Fibroblast of lung (primary cell): Measurements from ENCODE around the gene CADM2. TPM values are rescaled to one million over a fixed set of nuclear protein-coding genes. Genes with fewer than 3 reads are reported as not detected.

Source experiments
- DNase-seq, 2 donors: peaks; one replicate each; pipeline versions ENCODE4 v3.0.0 to v3.0.0-alpha.2; 2010; ENCODE audit warnings: low read depth in 2 of 2
- H2AFZ ChIP-seq: 2 replicates; pipeline ENCODE4 v1.5.1; 2012; ENCODE audit warnings: low read length, control low read depth, inconsistent platforms
- H3K27ac ChIP-seq: 2 replicates; pipeline ENCODE4 v1.5.1; 2011; ENCODE audit warnings: low read length, control low read depth; ENCODE audit not compliant: insufficient read depth
- H3K27me3 ChIP-seq: 2 replicates; pipeline ENCODE4 v1.5.1; 2011; ENCODE audit warnings: mild to moderate bottlenecking, low read length; ENCODE audit not compliant: control insufficient read depth, insufficient read depth
- H3K36me3 ChIP-seq: 2 replicates; pipeline ENCODE4 v1.5.1; 2011; ENCODE audit warnings: low read length; ENCODE audit not compliant: control insufficient read depth, insufficient read depth
- H3K4me1 ChIP-seq: 2 replicates; pipeline ENCODE4 v1.5.1; 2011; ENCODE audit warnings: low read length; ENCODE audit not compliant: control insufficient read depth, insufficient read depth; ENCODE audit errors: extremely low read depth
- H3K4me2 ChIP-seq: 2 replicates; pipeline ENCODE4 v1.5.1; 2011; ENCODE audit warnings: low read length, control low read depth; ENCODE audit not compliant: insufficient read depth; ENCODE audit errors: extremely low read depth
- H3K4me3 ChIP-seq, 4 experiments: fragments of 200-600 bp in 1 of 4; sonication (generic) in 1 of 4; replicated peaks in 1 of 4; 2 replicates each; pipeline ENCODE4 v1.5.1; 2011 to 2016; ENCODE audit warnings: low read length in 4 of 4, low read depth in 3 of 4, mild to moderate bottlenecking in 3 of 4, control low read depth in 2 of 4, inconsistent platforms in 1 of 4, mixed read lengths in 1 of 4; ENCODE audit not compliant: insufficient read depth in 1 of 4; ENCODE audit errors: control extremely low read depth in 1 of 4
- H3K79me2 ChIP-seq: 2 replicates; pipeline ENCODE4 v1.5.1; 2012; ENCODE audit warnings: mild to moderate bottlenecking, low read length, inconsistent platforms; ENCODE audit not compliant: control insufficient read depth, insufficient read depth
- H3K9ac ChIP-seq: 2 replicates; pipeline ENCODE4 v1.5.1; 2011; ENCODE audit warnings: mild to moderate bottlenecking, low read length, control low read depth; ENCODE audit not compliant: insufficient read depth
- H3K9me3 ChIP-seq: 2 replicates; pipeline ENCODE4 v1.5.1; 2012; ENCODE audit warnings: low read depth, low read length; ENCODE audit not compliant: control insufficient read depth, insufficient read depth
- H4K20me1 ChIP-seq: 2 replicates; pipeline ENCODE4 v1.5.1; 2011; ENCODE audit warnings: low read length; ENCODE audit not compliant: control insufficient read depth, insufficient read depth; ENCODE audit errors: extremely low read depth
- EZH2 ChIP-seq: IDR thresholded peaks from 2 replicates; pipeline ENCODE4 v1.5.1; 2012; ENCODE audit warnings: low read length, control low read depth, mild to moderate bottlenecking; ENCODE audit errors: missing control alignments
- polyA plus RNA-seq, 2 donors: library from polyadenylated mRNA; depleted of rRNA in 1 of 2; stranded (reverse) in 1 of 2; unstranded in 1 of 2; fragments of >200 nt; gene quantifications; 2 replicates each; pipeline ENCODE4 v1.2.1, GENCODE V29; 2011 to 2012; ENCODE audit warnings: missing spikeins in 1 of 2
- total RNA-seq: library from RNA; depleted of rRNA; stranded (reverse); fragments of >200 nt; gene quantifications from 2 replicates; pipeline ENCODE4 v1.2.1, GENCODE V29; 2014
- TF ChIP-seq, protein P1 (sequence below), 2 donors: IDR thresholded peaks in 1 of 2; conservative IDR thresholded peaks in 1 of 2; 1 replicate in 1 of 2; 2 replicates in 1 of 2; pipeline ENCODE4 v1.5.1; 2011 to 2012; ENCODE audit warnings: low read length in 2 of 2, control low read depth in 1 of 2, inconsistent platforms in 1 of 2, low read depth in 1 of 2, mild to moderate bottlenecking in 1 of 2

The CADM2 gene
- total and polyA plus RNA-seq, 2 donors (not counting 1 experiment from before 2014, with no cell fraction given) = under 0.01 to 0.12 TPM

DNA sequence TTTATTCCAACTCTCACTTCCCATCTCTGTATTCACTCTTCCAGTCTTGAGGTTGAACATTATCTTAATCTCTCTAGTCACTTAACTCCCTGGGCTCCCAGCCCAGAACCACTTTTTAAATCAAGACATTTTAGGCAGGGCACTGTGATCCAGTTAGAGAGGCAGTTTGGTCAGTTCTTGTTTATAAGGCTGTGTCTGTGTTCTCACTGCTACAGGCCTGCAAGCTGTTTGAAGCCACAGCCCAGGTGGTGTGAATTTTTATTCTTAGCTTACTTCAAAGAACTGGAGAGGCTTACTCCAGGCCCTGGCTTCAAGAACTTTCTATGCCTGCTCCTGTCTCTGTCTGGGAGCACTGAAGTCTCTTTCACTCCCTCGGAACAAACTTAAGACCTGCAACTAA is 906.1 kb downstream of the CADM2 start:
- Histone ChIP-seq H4K20me1 (no peaks in the 10 kb centered on the region), H3K9ac (no peak overlapping the region), H3K4me3 (no peak overlapping the region), H3K4me2 (no peak overlapping the region), H2AFZ (no peak overlapping the region), H3K9me3 (no peaks in the 10 kb centered on the region), H3K4me1 (no peaks in the 10 kb centered on the region), H3K79me2 (no peaks in the 10 kb centered on the region), H3K27me3 (no peaks in the 10 kb centered on the region), H3K27ac (no peak overlapping the region), H3K36me3 (no peaks in the 10 kb centered on the region)
- no peak for TF ChIP-seq EZH2
- TF ChIP-seq, protein P1, sequence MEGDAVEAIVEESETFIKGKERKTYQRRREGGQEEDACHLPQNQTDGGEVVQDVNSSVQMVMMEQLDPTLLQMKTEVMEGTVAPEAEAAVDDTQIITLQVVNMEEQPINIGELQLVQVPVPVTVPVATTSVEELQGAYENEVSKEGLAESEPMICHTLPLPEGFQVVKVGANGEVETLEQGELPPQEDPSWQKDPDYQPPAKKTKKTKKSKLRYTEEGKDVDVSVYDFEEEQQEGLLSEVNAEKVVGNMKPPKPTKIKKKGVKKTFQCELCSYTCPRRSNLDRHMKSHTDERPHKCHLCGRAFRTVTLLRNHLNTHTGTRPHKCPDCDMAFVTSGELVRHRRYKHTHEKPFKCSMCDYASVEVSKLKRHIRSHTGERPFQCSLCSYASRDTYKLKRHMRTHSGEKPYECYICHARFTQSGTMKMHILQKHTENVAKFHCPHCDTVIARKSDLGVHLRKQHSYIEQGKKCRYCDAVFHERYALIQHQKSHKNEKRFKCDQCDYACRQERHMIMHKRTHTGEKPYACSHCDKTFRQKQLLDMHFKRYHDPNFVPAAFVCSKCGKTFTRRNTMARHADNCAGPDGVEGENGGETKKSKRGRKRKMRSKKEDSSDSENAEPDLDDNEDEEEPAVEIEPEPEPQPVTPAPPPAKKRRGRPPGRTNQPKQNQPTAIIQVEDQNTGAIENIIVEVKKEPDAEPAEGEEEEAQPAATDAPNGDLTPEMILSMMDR (conservative IDR thresholded peaks at IDR 0.05 in 1 of 2, IDR thresholded peaks at IDR 0.05 in 1 of 2; ENCODE audit: low read depth in 1 of 2, low read length in 2 of 2) = no peak
- DNase-seq = peak in 1 of 2 donors; percentile 36

DNA sequence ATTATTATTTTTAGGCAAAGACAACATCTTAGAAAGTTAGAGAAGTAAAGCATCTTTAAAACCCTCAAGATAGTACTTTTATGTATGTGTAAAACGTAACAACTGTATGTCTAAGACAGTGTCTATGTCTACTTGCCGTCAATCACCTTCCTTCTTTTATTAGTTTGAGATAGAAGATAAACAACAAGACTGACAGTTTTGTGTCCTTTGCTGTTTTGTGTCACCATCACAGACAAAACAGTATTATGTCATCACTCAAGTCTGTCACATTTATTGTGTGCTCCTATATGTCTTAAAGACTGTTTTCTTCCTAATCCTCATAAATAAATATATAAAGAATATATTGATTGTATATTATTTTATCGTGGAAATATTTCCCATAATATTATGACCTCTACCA is 908.3 kb downstream of the CADM2 start:
- Histone ChIP-seq H2AFZ (no peak overlapping the region), H3K9ac (no peak overlapping the region), H3K27ac (no peak overlapping the region), H3K4me3 (no peak overlapping the region), H3K4me2 (no peak overlapping the region), H3K79me2 (no peaks in the 10 kb centered on the region), H3K27me3 (no peaks in the 10 kb centered on the region), H3K36me3 (no peaks in the 10 kb centered on the region), H3K9me3 (no peaks in the 10 kb centered on the region), H4K20me1 (no peaks in the 10 kb centered on the region), H3K4me1 (no peaks in the 10 kb centered on the region)
- no peak for TF ChIP-seq EZH2
- TF ChIP-seq, protein P1 (conservative IDR thresholded peaks at IDR 0.05 in 1 of 2, IDR thresholded peaks at IDR 0.05 in 1 of 2; ENCODE audit: low read depth in 1 of 2, low read length in 2 of 2) = no peak
- no peak for DNase-seq

DNA sequence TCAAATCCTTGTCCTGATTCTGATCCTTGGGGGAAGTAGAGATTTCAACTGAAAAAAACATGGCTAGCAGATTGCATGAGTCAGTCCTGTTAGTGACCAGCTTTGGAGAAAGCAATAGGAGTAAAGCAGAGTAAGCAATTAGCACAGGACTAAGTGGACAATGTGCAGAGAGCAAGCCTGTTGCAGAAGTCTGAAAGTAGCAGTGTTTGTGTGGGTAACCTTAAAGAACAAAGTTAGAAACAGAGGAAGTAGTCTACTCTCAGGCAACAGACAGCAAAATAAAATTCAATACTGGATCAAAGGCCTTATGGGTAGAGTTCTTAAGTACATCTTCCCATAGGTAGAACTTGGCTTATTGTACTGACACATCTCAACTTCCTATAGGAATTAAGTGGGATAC is 916.8 kb downstream of the CADM2 start:
- no peak overlapping the region for H3K9ac ChIP-seq
- H2AFZ ChIP-seq = no peak overlapping the region
- H3K4me2 ChIP-seq = no peak overlapping the region
- no peaks in the 10 kb centered on the region for H3K36me3 ChIP-seq
- no peak for TF ChIP-seq EZH2
- TF ChIP-seq, protein P1 (conservative IDR thresholded peaks at IDR 0.05 in 1 of 2, IDR thresholded peaks at IDR 0.05 in 1 of 2; ENCODE audit: low read depth in 1 of 2, low read length in 2 of 2) = no peak
- H3K4me1 ChIP-seq = no peaks in the 10 kb centered on the region
- H3K27me3 ChIP-seq = no peaks in the 10 kb centered on the region
- DNase-seq = no peak
- no peaks in the 10 kb centered on the region for H4K20me1 ChIP-seq
- H3K4me3 ChIP-seq = no peak overlapping the region
- no peaks in the 10 kb centered on the region for H3K79me2 ChIP-seq
- no peaks in the 10 kb centered on the region for H3K9me3 ChIP-seq
- no peak overlapping the region for H3K27ac ChIP-seq
